IMR-90 (cell line): ENCODE results near the gene EPHA6. TPM values are rescaled to one million over a fixed set of nuclear protein-coding genes. Genes with fewer than 3 reads are reported as not detected.

Source experiments
- ATAC-seq: fragments of 200-7000 bp; cut with Tn5 transposase; 2 replicates; pipeline ENCODE4 v1.9.1; 2020; ENCODE audit warnings: low read depth, mild to moderate bottlenecking, moderate library complexity
- BruUV-seq: library from RNA; stranded (reverse); fragments of 400-500 nt; replicated peaks from 2 replicates; lab custom pipeline; 2021; lab: Mats Ljungman, UMichigan
- CTCF ChIA-PET: fragments of 300-600 bp; formaldehyde crosslinking; extraction: SDS; loops from one replicate; lab custom pipeline; 2021; ENCODE audit warnings: antibody characterized with exemption; lab: Yijun Ruan, JAX
- POLR2A ChIA-PET: fragments of 300-600 bp; sonication (Branson Sonifier 250); formaldehyde crosslinking; loops from one replicate; lab custom pipeline; 2022; ENCODE audit warnings: antibody characterized with exemption; ENCODE audit not compliant: unreplicated experiment; lab: Charles Lee
- DNase-seq: peaks from one replicate; pipeline ENCODE4 v3.0.0; 2013
- H2AFZ ChIP-seq: replicated peaks from 2 replicates; pipeline ENCODE3; 2013; ENCODE audit warnings: low read length, mild to moderate bottlenecking; ENCODE audit not compliant: poor library complexity
- H2AK5ac ChIP-seq: 2 replicates; pipeline ENCODE4 v1.6.1; 2013; ENCODE audit warnings: low read depth, low read length, inconsistent platforms
- H2AK9ac ChIP-seq: replicated peaks from 2 replicates; pipeline ENCODE3; 2013; ENCODE audit warnings: mild to moderate bottlenecking, low read depth, low read length, moderate library complexity; ENCODE audit not compliant: poor library complexity
- H2BK120ac ChIP-seq: 2 replicates; pipeline ENCODE4 v1.6.1; 2013; ENCODE audit warnings: low read depth, low read length, inconsistent platforms
- H2BK15ac ChIP-seq: 3 replicates; pipeline ENCODE4 v1.6.1; 2013; ENCODE audit warnings: low read depth, low read length, inconsistent platforms
- H2BK20ac ChIP-seq: 2 replicates; pipeline ENCODE4 v1.6.1; 2013; ENCODE audit warnings: low read depth, mild to moderate bottlenecking, inconsistent platforms, low read length, moderate library complexity
- H2BK5ac ChIP-seq: 2 replicates; pipeline ENCODE4 v1.6.1; 2013; ENCODE audit warnings: mild to moderate bottlenecking, low read depth, low read length, inconsistent platforms; ENCODE audit not compliant: poor library complexity, severe bottlenecking
- H3K14ac ChIP-seq: replicated peaks from 2 replicates; pipeline ENCODE4 v1.6.1; 2013; ENCODE audit warnings: low read depth, low read length, inconsistent platforms
- H3K18ac ChIP-seq: 2 replicates; pipeline ENCODE4 v1.6.1; 2013; ENCODE audit warnings: low read depth, low read length, control low read depth
- H3K23ac ChIP-seq: 2 replicates; pipeline ENCODE4 v1.6.1; 2013; ENCODE audit warnings: low read depth, low read length, inconsistent platforms
- H3K27ac ChIP-seq: 2 replicates; pipeline ENCODE4 v1.5.1; 2013; ENCODE audit warnings: mild to moderate bottlenecking, control low read depth, low read length; ENCODE audit not compliant: insufficient read depth
- H3K27me3 ChIP-seq: 2 replicates; pipeline ENCODE4 v1.6.1; 2013; ENCODE audit warnings: low read length; ENCODE audit not compliant: control insufficient read depth, insufficient read depth
- H3K36me3 ChIP-seq: 2 replicates; pipeline ENCODE4 v1.6.1; 2013; ENCODE audit warnings: low read length, mixed read lengths; ENCODE audit not compliant: control insufficient read depth, insufficient read depth
- H3K4ac ChIP-seq: 2 replicates; pipeline ENCODE4 v1.6.1; 2013; ENCODE audit warnings: low read depth, low read length, inconsistent platforms
- H3K4me1 ChIP-seq: 2 replicates; pipeline ENCODE4 v1.6.1; 2013; ENCODE audit warnings: low read length, mixed read lengths; ENCODE audit not compliant: control insufficient read depth, insufficient read depth
- H3K4me2 ChIP-seq: 2 replicates; pipeline ENCODE4 v1.6.1; 2013; ENCODE audit warnings: low read depth, mild to moderate bottlenecking, control low read depth, low read length, moderate library complexity
- H3K4me3 ChIP-seq: 2 replicates; pipeline ENCODE4 v1.5.1; 2013; ENCODE audit warnings: low read depth, mild to moderate bottlenecking, control low read depth, low read length, moderate library complexity; ENCODE audit not compliant: insufficient read depth
- H3K56ac ChIP-seq: 2 replicates; pipeline ENCODE4 v1.6.1; 2013; ENCODE audit warnings: low read length, inconsistent platforms; ENCODE audit not compliant: insufficient read depth; ENCODE audit errors: extremely low read depth
- H3K79me1 ChIP-seq, 2 experiments: 2 replicates each; pipeline ENCODE4 v1.6.1; 2013; ENCODE audit warnings: low read length in 2 of 2, inconsistent platforms in 1 of 2, low read depth in 1 of 2
- H3K9ac ChIP-seq: 2 replicates; pipeline ENCODE4 v1.6.1; 2013; ENCODE audit warnings: low read depth, low read length, control low read depth
- H3K9me1 ChIP-seq: 2 replicates; pipeline ENCODE4 v1.6.1; 2013; ENCODE audit warnings: low read length, inconsistent platforms; ENCODE audit not compliant: insufficient read depth
- H3K9me3 ChIP-seq: 2 replicates; pipeline ENCODE4 v1.6.1; 2013; ENCODE audit warnings: low read length; ENCODE audit not compliant: control insufficient read depth, insufficient read depth
- H4K20me1 ChIP-seq: 2 replicates; pipeline ENCODE4 v1.6.1; 2013; ENCODE audit warnings: low read length, inconsistent platforms; ENCODE audit not compliant: insufficient read depth
- H4K5ac ChIP-seq: 2 replicates; pipeline ENCODE4 v1.6.1; 2013; ENCODE audit warnings: mild to moderate bottlenecking, low read depth, low read length, control low read depth
- H4K8ac ChIP-seq, 2 experiments: 2 replicates each; pipeline ENCODE4 v1.6.1; 2013; ENCODE audit warnings: low read depth in 2 of 2, low read length in 2 of 2, control low read depth in 1 of 2, inconsistent platforms in 1 of 2
- H4K91ac ChIP-seq: 2 replicates; pipeline ENCODE4 v1.6.1; 2013; ENCODE audit warnings: low read depth, low read length, inconsistent platforms; ENCODE audit not compliant: insufficient read depth
- CEBPB ChIP-seq: IDR thresholded peaks from 2 replicates; pipeline ENCODE4 v1.6.1; 2012; ENCODE audit warnings: low read depth, low read length, improper control_type of control experiment
- CHD1 ChIP-seq: IDR thresholded peaks from 2 replicates; pipeline ENCODE4 v1.6.1; 2012; ENCODE audit warnings: low read depth, low read length, improper control_type of control experiment
- MXI1 ChIP-seq: IDR thresholded peaks from 2 replicates; pipeline ENCODE4 v1.6.1; 2012; ENCODE audit warnings: low read depth, mild to moderate bottlenecking, low read length, moderate library complexity, borderline replicate concordance
- RFX5 ChIP-seq: IDR thresholded peaks from 2 replicates; pipeline ENCODE4 v1.8.0; 2012; ENCODE audit warnings: low read depth, mild to moderate bottlenecking, low read length, moderate library complexity
- WGBS, 2 experiments: methylation state at CpG; one replicate each; pipeline versions ENCODE4 v1.1.5 to v1.1.7; 2013; ENCODE audit warnings: missing lambda C conversion rate in 2 of 2; ENCODE audit not compliant: insufficient read length in 1 of 2; ENCODE audit errors: extremely low coverage in 2 of 2; 5-methylcytosine and 5-hydroxymethylcytosine counted together
- dilution Hi-C: fragments of 300-500 bp; cut with HindIII; formaldehyde crosslinking; loops from one replicate; pipeline ENCODE4 v1.14.3; 2018; ENCODE audit warnings: low sequenced_read_pairs; ENCODE audit not compliant: unreplicated experiment
- in situ Hi-C: fragments of 300-500 bp; cut with MboI; formaldehyde crosslinking; loops from 3 replicates; pipeline ENCODE4 v1.14.3; 2019; ENCODE audit warnings: low sequenced_read_pairs, inconsistent platforms, mixed read lengths
- intact Hi-C: fragments of 100-400 bp; cut with micrococcal nuclease; formaldehyde crosslinking; loops from 2 replicates; pipeline ENCODE4 v1.10.0; 2022
- polyA plus RNA-seq, 3 experiments: library from polyadenylated mRNA; depleted of rRNA; stranded (reverse); fragments of >200 nt; gene quantifications; 2 replicates each; pipeline ENCODE4 v1.2.3, GENCODE V29; 2012; ENCODE audit warnings: low replicate concordance in 1 of 3
- total RNA-seq: library from RNA; depleted of rRNA; stranded (reverse); fragments of >200 nt; gene quantifications from 2 replicates; pipeline ENCODE4 v1.2.3, GENCODE V29; 2012
- TF ChIP-seq, protein P1 (sequence below): conservative IDR thresholded peaks from 2 replicates; pipeline ENCODE4 v1.5.1; 2012; ENCODE audit warnings: mild to moderate bottlenecking, low read depth, low read length, improper control_type of control experiment
- TF ChIP-seq, protein P2 (sequence below): fragments of 150-350 bp; IDR thresholded peaks from 2 replicates; pipeline ENCODE4 v1.6.1; 2017; ENCODE audit warnings: mild to moderate bottlenecking, antibody characterized with exemption, low read length, low read depth
- TF ChIP-seq, protein P3 (sequence below): fragments of 150-350 bp; IDR thresholded peaks from 2 replicates; pipeline ENCODE4 v1.6.1; 2016; ENCODE audit warnings: low read depth, mild to moderate bottlenecking, low read length, moderate library complexity, borderline replicate concordance

Gene EPHA6
- total and polyA plus RNA-seq, 2 of the 4 experiments (the other 2 are of a cell fraction), result not detected

DNA sequence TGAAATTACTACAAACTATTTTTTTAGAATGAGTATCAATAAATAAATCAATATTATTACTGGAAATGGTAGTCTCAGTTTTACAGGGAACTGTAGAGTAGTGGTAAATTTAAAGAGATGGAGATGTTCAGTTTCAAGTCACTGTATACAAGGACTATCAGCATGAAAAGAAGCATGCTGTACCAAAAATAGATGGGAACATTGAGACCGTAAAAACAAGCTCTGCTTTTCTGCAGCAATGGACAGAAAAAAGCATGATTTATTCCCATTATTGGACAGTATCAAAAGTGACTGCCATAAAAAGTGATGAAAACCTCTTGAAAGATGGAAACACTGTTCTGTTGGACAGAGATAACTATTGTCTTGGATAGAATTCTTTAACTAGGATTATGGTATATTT, 187.2 kb downstream of the EPHA6 start:
- no peak overlapping the region for H3K4ac ChIP-seq
- no peaks in the 10 kb centered on the region for H3K9me1 ChIP-seq
- no peak overlapping the region for H3K14ac ChIP-seq
- ChIA-PET CTCF (no interaction called here), POLR2A (no interaction called here)
- no peak overlapping the region for H3K9ac ChIP-seq
- no peaks in the 10 kb centered on the region for H3K27me3 ChIP-seq
- H2BK5ac ChIP-seq, result no peak overlapping the region
- intact Hi-C loops (no loop called here), dilution Hi-C loops (no loop called here), in situ Hi-C loops (no loop called here)
- H2BK15ac ChIP-seq, result no peak overlapping the region
- H3K4me1 ChIP-seq, result no peaks in the 10 kb centered on the region
- WGBS, 2 experiments, result no CpG with 5 or more reads among the region's 1 CpG
- no peak for ATAC-seq
- no peaks in the 10 kb centered on the region for H4K20me1 ChIP-seq
- no peak overlapping the region for H2AK5ac ChIP-seq
- H4K5ac ChIP-seq, result no peak overlapping the region
- TF ChIP-seq, protein P1, sequence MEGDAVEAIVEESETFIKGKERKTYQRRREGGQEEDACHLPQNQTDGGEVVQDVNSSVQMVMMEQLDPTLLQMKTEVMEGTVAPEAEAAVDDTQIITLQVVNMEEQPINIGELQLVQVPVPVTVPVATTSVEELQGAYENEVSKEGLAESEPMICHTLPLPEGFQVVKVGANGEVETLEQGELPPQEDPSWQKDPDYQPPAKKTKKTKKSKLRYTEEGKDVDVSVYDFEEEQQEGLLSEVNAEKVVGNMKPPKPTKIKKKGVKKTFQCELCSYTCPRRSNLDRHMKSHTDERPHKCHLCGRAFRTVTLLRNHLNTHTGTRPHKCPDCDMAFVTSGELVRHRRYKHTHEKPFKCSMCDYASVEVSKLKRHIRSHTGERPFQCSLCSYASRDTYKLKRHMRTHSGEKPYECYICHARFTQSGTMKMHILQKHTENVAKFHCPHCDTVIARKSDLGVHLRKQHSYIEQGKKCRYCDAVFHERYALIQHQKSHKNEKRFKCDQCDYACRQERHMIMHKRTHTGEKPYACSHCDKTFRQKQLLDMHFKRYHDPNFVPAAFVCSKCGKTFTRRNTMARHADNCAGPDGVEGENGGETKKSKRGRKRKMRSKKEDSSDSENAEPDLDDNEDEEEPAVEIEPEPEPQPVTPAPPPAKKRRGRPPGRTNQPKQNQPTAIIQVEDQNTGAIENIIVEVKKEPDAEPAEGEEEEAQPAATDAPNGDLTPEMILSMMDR, result no peak
- TF ChIP-seq CEBPB (no peak), RFX5 (no peak), CHD1 (no peak), MXI1 (no peak)
- TF ChIP-seq, protein P2, sequence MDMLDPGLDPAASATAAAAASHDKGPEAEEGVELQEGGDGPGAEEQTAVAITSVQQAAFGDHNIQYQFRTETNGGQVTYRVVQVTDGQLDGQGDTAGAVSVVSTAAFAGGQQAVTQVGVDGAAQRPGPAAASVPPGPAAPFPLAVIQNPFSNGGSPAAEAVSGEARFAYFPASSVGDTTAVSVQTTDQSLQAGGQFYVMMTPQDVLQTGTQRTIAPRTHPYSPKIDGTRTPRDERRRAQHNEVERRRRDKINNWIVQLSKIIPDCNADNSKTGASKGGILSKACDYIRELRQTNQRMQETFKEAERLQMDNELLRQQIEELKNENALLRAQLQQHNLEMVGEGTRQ, result no peak
- TF ChIP-seq, protein P3, sequence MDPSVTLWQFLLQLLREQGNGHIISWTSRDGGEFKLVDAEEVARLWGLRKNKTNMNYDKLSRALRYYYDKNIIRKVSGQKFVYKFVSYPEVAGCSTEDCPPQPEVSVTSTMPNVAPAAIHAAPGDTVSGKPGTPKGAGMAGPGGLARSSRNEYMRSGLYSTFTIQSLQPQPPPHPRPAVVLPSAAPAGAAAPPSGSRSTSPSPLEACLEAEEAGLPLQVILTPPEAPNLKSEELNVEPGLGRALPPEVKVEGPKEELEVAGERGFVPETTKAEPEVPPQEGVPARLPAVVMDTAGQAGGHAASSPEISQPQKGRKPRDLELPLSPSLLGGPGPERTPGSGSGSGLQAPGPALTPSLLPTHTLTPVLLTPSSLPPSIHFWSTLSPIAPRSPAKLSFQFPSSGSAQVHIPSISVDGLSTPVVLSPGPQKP, result no peak
- no peak overlapping the region for H2AFZ ChIP-seq
- H3K18ac ChIP-seq, result no peak overlapping the region
- no peak overlapping the region for H4K91ac ChIP-seq
- no peak overlapping the region for H2BK120ac ChIP-seq
- no peak overlapping the region for H3K4me2 ChIP-seq
- H3K79me1 ChIP-seq, result no peaks in the 10 kb centered on the region
- no peak overlapping the region for H2BK20ac ChIP-seq
- BruUV-seq, result no TSS peak
- H3K27ac ChIP-seq, result no peak overlapping the region
- peaks cover 3% of the 10 kb centered on the region; the same call in 1 of the 2 replicates for H3K9me3 ChIP-seq
- H2AK9ac ChIP-seq, result no peak overlapping the region
- no peak overlapping the region for H3K56ac ChIP-seq
- H3K36me3 ChIP-seq, result no peaks in the 10 kb centered on the region
- DNase-seq, result no peak
- no peak overlapping the region for H3K23ac ChIP-seq
- H3K4me3 ChIP-seq, result no peak overlapping the region
- H4K8ac ChIP-seq, result no peak overlapping the region
